ENCODE results near the gene ZNF532.
A peak's percentile ranks its signal among the peaks of the same experiment; 100 is the strongest.

The ZNF532 gene

DNA sequence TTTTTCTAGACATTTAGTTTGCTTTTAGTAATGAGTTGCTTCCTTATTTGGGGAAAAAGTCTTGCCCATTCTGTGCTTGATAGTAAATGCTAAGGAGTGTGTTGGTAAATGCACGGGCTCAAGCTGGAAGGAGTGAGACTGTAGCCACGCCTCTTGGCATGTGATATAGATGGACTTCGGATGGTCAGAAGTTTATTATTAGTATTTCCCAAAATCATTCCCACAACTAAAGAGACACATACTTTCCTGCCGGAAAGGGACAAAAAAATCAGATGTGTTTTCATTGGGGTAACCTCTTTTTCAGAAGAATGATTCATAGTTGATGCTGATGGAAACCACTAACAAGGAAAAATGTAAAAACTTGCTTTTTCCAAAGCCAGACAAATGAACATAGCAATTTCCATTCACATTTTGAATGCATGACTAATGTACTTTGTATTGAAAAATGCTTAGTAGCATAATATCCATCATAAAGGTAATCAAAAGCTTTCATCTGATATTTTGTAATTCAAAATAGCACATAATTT lies 133.2 kb downstream of the ZNF532 start:
- Histone ChIP-seq H3K9ac (ENCODE audit: low read depth, low read length) (no peak overlapping the region), H3K9me3 (ENCODE audit: insufficient read depth, low read depth, low read length) (no peaks in the 10 kb centered on the region), H3K4me1 (ENCODE audit: insufficient read depth, low read length) (peaks cover 24% of the 10 kb centered on the region), H3K36me3 (ENCODE audit: insufficient read depth, low read length) (no peaks in the 10 kb centered on the region), H3K27ac (ENCODE audit: low read depth, low read length) (no peak overlapping the region), H3K4me3 (ENCODE audit: low read length) (no peak overlapping the region), H3K27me3 (ENCODE audit: insufficient read depth, low read length) (no peaks in the 10 kb centered on the region)
- 90% methylated on average over 2 of the region's 4 CpGs for WGBS

DNA sequence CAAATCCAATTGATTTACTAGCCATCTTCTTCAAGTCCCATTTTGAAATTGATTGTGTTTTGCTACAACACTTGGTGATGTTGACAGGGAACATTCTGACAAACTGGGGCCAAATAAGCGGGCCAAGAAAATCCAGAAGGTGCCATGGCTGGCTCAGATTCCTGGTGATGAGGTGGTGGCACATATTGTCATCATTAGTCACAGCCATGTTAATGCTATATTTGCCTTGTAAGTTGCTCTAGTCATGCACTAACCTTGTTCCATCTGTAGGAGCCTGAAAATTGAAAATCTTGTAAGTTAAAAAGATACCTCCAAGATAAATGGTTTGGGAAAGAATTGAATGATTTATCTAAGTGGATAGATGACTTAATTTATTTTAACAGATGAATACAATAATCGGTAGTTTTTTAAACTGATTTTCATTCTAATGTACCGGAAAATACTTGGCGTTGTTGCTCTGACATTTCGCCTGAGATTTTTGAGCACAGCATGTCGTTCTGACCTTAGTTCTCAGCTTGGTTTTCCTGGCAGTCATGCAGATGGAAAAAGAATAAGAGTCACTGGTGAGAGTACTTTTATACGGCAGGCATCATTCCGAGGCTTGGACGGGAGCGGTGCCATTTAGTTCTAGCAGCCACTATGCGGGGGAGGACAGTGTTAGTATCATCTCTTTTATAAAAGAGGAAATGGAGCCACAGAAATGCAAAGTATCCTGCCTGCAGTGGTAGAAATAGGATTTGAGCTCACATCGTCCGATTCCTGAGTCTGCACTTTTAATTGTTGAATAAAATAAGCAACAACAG lies 133.9 kb downstream of the ZNF532 start:
- WGBS = 87% methylated on average over 13 of the region's 13 CpGs
- Histone ChIP-seq H3K27ac (ENCODE audit: low read depth, low read length) (no peak overlapping the region), H3K9me3 (ENCODE audit: insufficient read depth, low read depth, low read length) (no peaks in the 10 kb centered on the region), H3K27me3 (ENCODE audit: insufficient read depth, low read length) (no peaks in the 10 kb centered on the region), H3K9ac (ENCODE audit: low read depth, low read length) (no peak overlapping the region), H3K4me3 (ENCODE audit: low read length) (no peak overlapping the region), H3K36me3 (ENCODE audit: insufficient read depth, low read length) (no peaks in the 10 kb centered on the region), H3K4me1 (ENCODE audit: insufficient read depth, low read length) (peaks cover 24% of the 10 kb centered on the region)

DNA sequence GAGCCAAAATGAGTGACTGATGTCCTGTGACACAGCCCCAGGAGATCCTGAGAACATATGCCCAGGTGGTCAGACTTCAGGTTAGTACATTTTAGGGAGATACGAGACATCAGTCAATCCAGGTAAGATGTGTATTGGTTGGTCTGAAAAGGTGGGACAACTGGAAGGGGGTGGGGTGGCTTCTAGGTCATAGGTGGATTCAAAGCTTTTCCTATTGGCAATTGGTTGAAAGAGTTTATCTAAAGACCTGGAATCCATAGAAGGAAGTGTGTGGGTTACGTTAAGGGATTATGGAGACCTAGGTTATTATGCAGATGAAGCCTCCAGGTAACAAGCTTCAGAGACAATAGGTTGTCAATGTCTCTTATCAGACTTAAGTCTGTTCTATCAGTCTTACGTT lies 136.5 kb downstream of the ZNF532 start:
- WGBS = 80% methylated on average over 2 of the region's 3 CpGs
- no peaks in the 10 kb centered on the region for H3K36me3 ChIP-seq (ENCODE audit: insufficient read depth, low read length)
- H3K27me3 ChIP-seq (ENCODE audit: insufficient read depth, low read length) = no peaks in the 10 kb centered on the region
- H3K4me1 ChIP-seq (ENCODE audit: insufficient read depth, low read length) = peaks cover 31% of the 10 kb centered on the region
- no peak overlapping the region for H3K9ac ChIP-seq (ENCODE audit: low read depth, low read length)
- no peak overlapping the region for H3K27ac ChIP-seq (ENCODE audit: low read depth, low read length)
- H3K9me3 ChIP-seq (ENCODE audit: insufficient read depth, low read depth, low read length) = no peaks in the 10 kb centered on the region
- no peak overlapping the region for H3K4me3 ChIP-seq (ENCODE audit: low read length)

DNA sequence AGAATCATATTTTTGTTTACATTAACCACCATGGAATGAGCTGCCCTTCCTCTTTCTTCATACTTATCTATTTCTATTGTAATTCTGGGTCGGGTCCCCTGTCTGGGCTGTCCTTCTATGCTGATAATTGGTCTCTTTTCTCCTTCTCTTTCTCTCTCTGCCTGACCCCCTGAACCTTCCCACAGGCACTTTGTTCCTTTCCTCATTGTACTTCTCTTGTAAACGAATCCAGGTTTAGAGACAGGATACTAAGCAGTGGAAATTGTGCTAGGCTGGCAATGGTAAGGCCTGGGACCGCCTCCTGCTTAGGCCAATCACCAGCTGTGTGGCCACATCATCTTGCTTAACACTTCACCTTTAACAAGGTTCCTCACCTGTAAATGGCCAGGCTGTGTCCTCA lies 137.0 kb downstream of the ZNF532 start:
- Histone ChIP-seq H3K27me3 (ENCODE audit: insufficient read depth, low read length) (no peaks in the 10 kb centered on the region), H3K9me3 (ENCODE audit: insufficient read depth, low read depth, low read length) (no peaks in the 10 kb centered on the region), H3K27ac (ENCODE audit: low read depth, low read length) (no peak overlapping the region), H3K36me3 (ENCODE audit: insufficient read depth, low read length) (no peaks in the 10 kb centered on the region), H3K9ac (ENCODE audit: low read depth, low read length) (no peak overlapping the region), H3K4me1 (ENCODE audit: insufficient read depth, low read length) (peaks cover 25% of the 10 kb centered on the region), H3K4me3 (ENCODE audit: low read length) (no peak overlapping the region)
- WGBS = 85% methylated on average over 3 of the region's 3 CpGs

DNA sequence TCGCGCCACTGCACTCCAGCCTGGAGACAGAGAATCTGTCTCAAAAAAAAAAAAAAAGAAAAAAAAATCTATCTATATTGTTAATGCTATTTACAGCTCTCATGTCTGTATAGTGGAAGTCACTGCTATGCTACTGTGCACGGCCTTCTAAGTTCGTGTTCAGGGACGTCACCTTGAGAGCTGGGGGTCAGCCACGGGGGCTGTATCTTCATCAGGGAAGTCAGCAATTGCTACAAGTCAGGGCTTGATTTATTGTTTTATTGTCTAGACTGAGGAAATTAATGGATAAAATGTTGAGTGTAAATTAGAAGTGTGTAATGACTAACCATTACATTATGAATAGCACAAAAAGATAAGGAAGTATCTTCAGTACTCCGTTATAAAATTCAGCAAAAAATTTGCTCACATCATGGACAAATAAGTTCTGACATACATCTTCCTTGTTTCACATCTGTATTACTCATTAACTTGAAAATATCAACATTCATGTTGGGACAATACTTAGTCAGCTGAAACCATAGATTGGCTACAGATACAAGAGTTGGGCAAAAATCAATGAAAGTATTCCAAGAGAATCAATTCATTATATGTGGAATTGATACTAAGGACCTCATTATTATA lies 138.4 kb downstream of the ZNF532 start:
- H3K27me3 ChIP-seq (ENCODE audit: insufficient read depth, low read length) = no peaks in the 10 kb centered on the region
- no peaks in the 10 kb centered on the region for H3K36me3 ChIP-seq (ENCODE audit: insufficient read depth, low read length)
- WGBS = 96% methylated on average over 6 of the region's 7 CpGs
- no peak overlapping the region for H3K4me3 ChIP-seq (ENCODE audit: low read length)
- peaks cover 24% of the 10 kb centered on the region for H3K4me1 ChIP-seq (ENCODE audit: insufficient read depth, low read length)
- H3K27ac ChIP-seq (ENCODE audit: low read depth, low read length) = no peak overlapping the region
- H3K9ac ChIP-seq (ENCODE audit: low read depth, low read length) = no peak overlapping the region
- H3K9me3 ChIP-seq (ENCODE audit: insufficient read depth, low read depth, low read length) = no peaks in the 10 kb centered on the region

DNA sequence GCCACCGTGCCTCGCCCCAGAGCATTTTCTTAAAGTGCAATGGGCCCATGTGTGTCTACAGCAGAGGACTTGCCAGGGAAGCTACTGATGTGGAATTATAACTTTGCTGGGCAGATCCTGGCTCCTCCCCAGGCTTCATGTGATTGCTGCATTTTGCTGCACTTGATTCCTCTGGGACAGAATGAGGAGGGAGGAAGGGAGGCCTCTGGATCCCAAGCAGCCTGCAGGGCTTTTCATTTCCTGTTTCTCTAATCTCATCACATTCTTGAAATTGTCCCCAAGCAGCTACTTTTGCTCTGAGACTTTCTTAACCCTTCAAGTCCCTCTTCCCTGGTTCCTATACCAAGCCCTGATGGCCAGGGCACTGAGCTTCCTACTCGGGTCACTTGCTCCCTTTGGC lies 140.6 kb downstream of the ZNF532 start:
- WGBS = 73% methylated on average over 3 of the region's 3 CpGs
- no peaks in the 10 kb centered on the region for H3K36me3 ChIP-seq (ENCODE audit: insufficient read depth, low read length)
- no peaks in the 10 kb centered on the region for H3K9me3 ChIP-seq (ENCODE audit: insufficient read depth, low read depth, low read length)
- peak overlapping the region; percentile 6; the same call in 1 of the 2 replicates for H3K9ac ChIP-seq (ENCODE audit: low read depth, low read length)
- no peak overlapping the region for H3K4me3 ChIP-seq (ENCODE audit: low read length)
- H3K4me1 ChIP-seq (ENCODE audit: insufficient read depth, low read length) = peaks cover 20% of the 10 kb centered on the region
- H3K27ac ChIP-seq (ENCODE audit: low read depth, low read length) = peak overlapping the region; percentile 43; the same call in 1 of the 2 replicates
- no peaks in the 10 kb centered on the region for H3K27me3 ChIP-seq (ENCODE audit: insufficient read depth, low read length)

DNA sequence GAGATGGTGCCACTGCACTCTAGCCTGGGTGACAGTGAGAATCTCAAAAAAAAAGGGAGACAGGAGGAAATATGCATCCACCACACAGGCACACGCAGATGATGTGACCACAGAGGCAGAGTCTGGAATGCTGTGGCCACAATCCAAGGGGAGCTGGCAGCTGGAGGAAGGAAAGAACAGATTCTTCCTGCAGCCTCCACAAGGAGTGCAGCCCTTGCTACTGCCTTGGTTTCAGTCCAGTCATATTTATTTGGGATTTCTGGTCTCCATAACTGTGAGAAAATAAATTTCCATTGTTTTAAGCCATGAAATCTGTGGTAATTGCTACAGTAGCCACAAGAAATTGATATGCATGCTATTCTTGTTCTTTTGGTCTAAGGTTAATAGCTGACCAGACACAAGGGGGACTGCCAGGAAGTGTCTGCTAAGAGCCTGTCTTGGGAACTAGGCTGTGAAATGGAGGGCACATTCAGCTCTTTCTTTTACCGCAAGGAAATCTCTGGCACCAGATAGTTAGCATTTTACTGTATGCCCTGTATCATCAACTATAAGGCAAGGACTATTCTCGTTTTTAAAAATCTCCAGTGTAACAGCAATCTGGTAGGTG lies 141.9 kb downstream of the ZNF532 start:
- no peak overlapping the region for H3K27ac ChIP-seq (ENCODE audit: low read depth, low read length)

DNA sequence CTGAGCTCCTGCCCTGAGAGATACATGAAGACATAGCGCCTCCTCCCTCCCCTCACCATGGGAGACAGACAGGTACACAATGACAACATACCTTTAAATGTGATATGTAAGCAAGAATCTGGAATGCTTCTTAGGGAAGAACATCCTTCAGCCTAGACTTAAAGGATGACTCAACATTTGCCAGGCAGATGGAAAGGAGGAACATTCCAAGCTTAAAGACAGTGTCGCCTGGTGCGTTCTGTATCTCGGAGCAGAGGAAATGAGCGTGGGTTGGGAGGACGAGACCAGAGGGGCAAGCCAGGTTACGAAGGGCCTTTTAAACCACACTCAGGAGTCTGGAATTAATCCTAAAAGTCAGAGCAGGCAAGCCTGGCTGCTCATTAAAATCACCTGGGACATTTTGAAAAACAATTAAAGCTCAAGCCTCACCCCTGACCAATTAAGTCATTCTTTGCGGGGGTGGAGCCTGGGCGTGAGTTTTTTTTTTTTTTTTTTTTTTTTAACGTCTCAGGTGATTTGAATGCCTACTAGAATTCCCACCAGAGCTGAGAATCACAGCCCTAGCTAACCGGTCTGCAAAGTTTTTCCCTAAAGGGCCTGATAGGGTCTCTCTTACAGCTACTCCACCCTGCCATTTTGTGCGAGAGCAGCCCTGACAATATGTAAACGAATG lies 143.8 kb downstream of the ZNF532 start:
- Histone ChIP-seq H3K27ac (ENCODE audit: low read depth, low read length) (peak overlapping the region; percentile 69), H3K9ac (ENCODE audit: low read depth, low read length) (peak overlapping the region; percentile 35; the same call in 1 of the 2 replicates), H3K36me3 (ENCODE audit: insufficient read depth, low read length) (no peaks in the 10 kb centered on the region), H3K4me1 (ENCODE audit: insufficient read depth, low read length) (peaks cover 19% of the 10 kb centered on the region), H3K9me3 (ENCODE audit: insufficient read depth, low read depth, low read length) (no peaks in the 10 kb centered on the region), H3K4me3 (ENCODE audit: low read length) (no peak overlapping the region), H3K27me3 (ENCODE audit: insufficient read depth, low read length) (no peaks in the 10 kb centered on the region)
- WGBS = 53% methylated on average over 10 of the region's 13 CpGs

More for the DNA sequence above, 141.9 kb downstream of the ZNF532 start:
- H3K4me1 ChIP-seq (ENCODE audit: insufficient read depth, low read length) = peaks cover 19% of the 10 kb centered on the region
- no peaks in the 10 kb centered on the region for H3K36me3 ChIP-seq (ENCODE audit: insufficient read depth, low read length)
- no peaks in the 10 kb centered on the region for H3K9me3 ChIP-seq (ENCODE audit: insufficient read depth, low read depth, low read length)
- no peaks in the 10 kb centered on the region for H3K27me3 ChIP-seq (ENCODE audit: insufficient read depth, low read length)
- H3K4me3 ChIP-seq (ENCODE audit: low read length) = no peak overlapping the region
- WGBS = 94% methylated on average over 3 of the region's 3 CpGs
- H3K9ac ChIP-seq (ENCODE audit: low read depth, low read length) = no peak overlapping the region

DNA sequence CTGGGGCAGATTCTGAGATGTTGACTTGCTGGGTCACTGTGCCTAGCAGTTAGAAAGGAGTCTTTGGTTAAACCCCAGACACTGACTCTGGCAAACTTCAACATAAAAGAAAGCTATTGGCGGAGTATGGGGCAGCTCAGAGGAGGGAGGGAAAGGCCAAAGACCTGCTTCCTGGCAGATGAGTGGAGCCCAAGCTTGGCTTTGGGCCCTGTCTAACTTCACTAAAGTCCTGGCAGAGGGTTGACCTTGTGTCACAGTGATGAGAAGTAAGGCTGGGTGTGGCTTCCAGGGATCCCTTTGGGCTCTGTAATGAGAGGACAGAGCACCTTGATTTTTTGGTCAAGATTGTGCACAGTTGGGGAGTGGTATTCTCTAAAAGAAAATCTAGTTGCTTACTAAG lies 145.2 kb downstream of the ZNF532 start:
- WGBS = 88% methylated on average over 1 of the region's 1 CpG
- Histone ChIP-seq H3K4me1 (ENCODE audit: insufficient read depth, low read length) (peaks cover 19% of the 10 kb centered on the region), H3K36me3 (ENCODE audit: insufficient read depth, low read length) (no peaks in the 10 kb centered on the region), H3K9me3 (ENCODE audit: insufficient read depth, low read depth, low read length) (no peaks in the 10 kb centered on the region), H3K27ac (ENCODE audit: low read depth, low read length) (no peak overlapping the region), H3K9ac (ENCODE audit: low read depth, low read length) (no peak overlapping the region), H3K27me3 (ENCODE audit: insufficient read depth, low read length) (no peaks in the 10 kb centered on the region), H3K4me3 (ENCODE audit: low read length) (no peak overlapping the region)

DNA sequence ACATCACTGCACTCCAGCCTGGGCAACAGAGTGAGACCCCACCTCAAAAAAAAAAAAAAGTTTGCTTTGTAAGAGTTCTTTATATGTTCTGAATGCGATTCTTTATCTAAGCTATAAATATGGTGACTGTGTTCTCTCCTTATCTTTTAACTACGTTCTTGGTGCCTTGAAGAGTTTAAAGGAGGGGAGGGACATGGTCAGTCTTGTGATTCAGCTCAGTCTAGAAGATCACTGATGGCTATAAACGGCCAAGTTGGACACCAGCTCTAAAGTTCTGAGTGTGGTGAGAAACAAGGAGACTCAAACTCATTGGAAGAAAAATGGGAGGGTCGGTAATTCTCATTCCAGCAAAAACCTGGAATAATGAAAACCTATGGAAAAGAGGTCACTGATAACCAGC lies 146.6 kb downstream of the ZNF532 start:
- no peaks in the 10 kb centered on the region for H3K27me3 ChIP-seq (ENCODE audit: insufficient read depth, low read length)
- 97% methylated on average over 4 of the region's 4 CpGs for WGBS
- no peaks in the 10 kb centered on the region for H3K36me3 ChIP-seq (ENCODE audit: insufficient read depth, low read length)
- peaks cover under 1% of the 10 kb centered on the region; the same call in 1 of the 2 replicates for H3K9me3 ChIP-seq (ENCODE audit: insufficient read depth, low read depth, low read length)
- H3K4me3 ChIP-seq (ENCODE audit: low read length) = no peak overlapping the region
- H3K27ac ChIP-seq (ENCODE audit: low read depth, low read length) = no peak overlapping the region
- peaks cover 16% of the 10 kb centered on the region for H3K4me1 ChIP-seq (ENCODE audit: insufficient read depth, low read length)
- no peak overlapping the region for H3K9ac ChIP-seq (ENCODE audit: low read depth, low read length)

DNA sequence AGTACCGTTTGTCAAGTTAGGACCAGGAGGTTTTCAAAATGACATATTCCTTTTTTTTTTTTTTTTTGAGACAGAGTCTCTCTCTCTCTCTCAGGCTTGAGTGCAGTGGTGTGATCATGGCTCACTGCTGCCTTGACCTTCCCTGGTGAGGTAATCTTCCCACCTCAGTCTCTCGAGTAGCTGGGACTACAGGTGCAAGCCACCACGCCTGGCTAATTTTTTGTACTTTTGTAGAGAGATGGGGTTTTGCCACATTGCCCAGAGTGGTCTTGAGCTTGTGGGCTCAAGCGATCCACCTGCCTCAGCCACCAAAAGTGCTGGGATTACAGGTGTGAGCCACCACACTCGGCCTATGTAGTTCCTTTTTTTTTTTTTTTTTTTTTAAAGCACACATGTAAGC lies 147.1 kb downstream of the ZNF532 start:
- H3K27me3 ChIP-seq (ENCODE audit: insufficient read depth, low read length) = no peaks in the 10 kb centered on the region
- H3K4me3 ChIP-seq (ENCODE audit: low read length) = no peak overlapping the region
- WGBS = 94% methylated on average over 5 of the region's 5 CpGs
- no peak overlapping the region for H3K27ac ChIP-seq (ENCODE audit: low read depth, low read length)
- no peak overlapping the region for H3K9ac ChIP-seq (ENCODE audit: low read depth, low read length)
- no peaks in the 10 kb centered on the region for H3K36me3 ChIP-seq (ENCODE audit: insufficient read depth, low read length)
- H3K9me3 ChIP-seq (ENCODE audit: insufficient read depth, low read depth, low read length) = peaks cover 5% of the 10 kb centered on the region; the same call in 1 of the 2 replicates
- peaks cover 16% of the 10 kb centered on the region for H3K4me1 ChIP-seq (ENCODE audit: insufficient read depth, low read length)
